K562 (cell line): ENCODE measurements around the gene TAF12. TPM values are rescaled to one million over a fixed set of nuclear protein-coding genes. Genes with fewer than 3 reads are reported as not detected.

ENCODE experiments used
- CHD7 ChIP-seq: fragments of 200-600 bp; sonication (generic); IDR thresholded peaks from one replicate; pipeline ENCODE4 v1.6.1; 2012; ENCODE audit warnings: mild to moderate bottlenecking, low read depth, low read length, inconsistent platforms
- FUS ChIP-seq: fragments of 200-400 bp; formaldehyde crosslinking; optimal IDR thresholded peaks from 2 replicates; pipeline ENCODE3; 2017; ENCODE audit warnings: low read depth, low read length
- IFI16 ChIP-seq: fragments of 250-450 bp; sonication (Bioruptor Pico); IDR thresholded peaks from 2 replicates; pipeline ENCODE4 v2.1.2; 2022; ENCODE audit warnings: mild to moderate bottlenecking, inconsistent platforms
- NR3C1 ChIP-seq: sonication (generic); formaldehyde crosslinking; IDR thresholded peaks from 2 replicates; pipeline ENCODE4 v1.8.1; 2022; ENCODE audit warnings: missing genetic modification reagents
- PML ChIP-seq: IDR thresholded peaks from 2 replicates; pipeline ENCODE4 v1.6.1; 2012; ENCODE audit warnings: low read length, inconsistent platforms
- POLR2AphosphoS2 ChIP-seq: IDR thresholded peaks from 2 replicates; pipeline ENCODE4 v1.6.1; 2012; ENCODE audit warnings: low read length, improper control_type of control experiment
- POLR2B ChIP-seq: fragments of 450-650 bp; IDR thresholded peaks from 2 replicates; pipeline ENCODE4 v1.6.1; 2018; ENCODE audit warnings: low read depth; ENCODE audit not compliant: partially characterized antibody
- RNF2 ChIP-seq: sonication (generic); IDR thresholded peaks from 2 replicates; pipeline ENCODE4 v1.6.1; 2016
- SP1 ChIP-seq: sonication (generic); formaldehyde crosslinking; IDR thresholded peaks from 2 replicates; pipeline ENCODE4 v1.8.1; 2022; ENCODE audit warnings: mild to moderate bottlenecking, missing genetic modification reagents
- USF1 ChIP-seq: sonication (generic); formaldehyde crosslinking; IDR thresholded peaks from 2 replicates; pipeline ENCODE4 v1.9.0; 2022; ENCODE audit warnings: mild to moderate bottlenecking, missing genetic modification reagents
- ZBED1 ChIP-seq: IDR thresholded peaks from 2 replicates; pipeline ENCODE4 v1.6.1; 2014
- ZNF41 ChIP-seq: fragments of 250-450 bp; sonication (Bioruptor Pico); conservative IDR thresholded peaks from 2 replicates; pipeline ENCODE4 v1.4.0; 2020; ENCODE audit warnings: mild to moderate bottlenecking
- polyA plus RNA-seq, 8 experiments: library from polyadenylated mRNA; depleted of rRNA in 4 of 8; stranded (reverse) in 5 of 8; unstranded in 3 of 8; fragments of >200 nt; fragmentation: Nextera tagmentation in 2 of 8; fragmentation: Illumina TruSeq in 1 of 8; extraction: Ambion mirVana in 2 of 8; extraction: Trizol in 1 of 8; gene quantifications; 2 replicates each; pipeline versions ENCODE4 v1.2.1 to v1.2.3, GENCODE V29; 2011 to 2014; ENCODE audit warnings: inconsistent platforms in 1 of 8, missing spikeins in 1 of 8
- total RNA-seq, 7 experiments: library from RNA; depleted of rRNA in 6 of 7; stranded (reverse); fragments of >200 nt in 6 of 7; fragmentation: Illumina TruSeq in 2 of 7; extraction: Trizol in 2 of 7; gene quantifications; 2 replicates each; pipeline versions ENCODE4 v1.2.1 to v1.2.3, GENCODE V29; 2011 to 2021; ENCODE audit warnings: low replicate concordance in 1 of 7
- TF ChIP-seq, protein P1 (sequence below): fragments of 450-650 bp; formaldehyde crosslinking; IDR thresholded peaks from 2 replicates; pipeline ENCODE4 v1.4.0; 2020; ENCODE audit warnings: mild to moderate bottlenecking, moderate library complexity
- TF ChIP-seq, protein P2 (sequence below): sonication (generic); formaldehyde crosslinking; IDR thresholded peaks from 2 replicates; pipeline ENCODE4 v1.8.0; 2022; ENCODE audit warnings: mild to moderate bottlenecking, missing genetic modification reagents

TAF12 gene
- total and polyA plus RNA-seq, 9 of the 15 experiments (the other 6 are each of a cell fraction or from before 2014, with no cell fraction given): 31.6 to 89.0 (median 50.5) TPM

DNA sequence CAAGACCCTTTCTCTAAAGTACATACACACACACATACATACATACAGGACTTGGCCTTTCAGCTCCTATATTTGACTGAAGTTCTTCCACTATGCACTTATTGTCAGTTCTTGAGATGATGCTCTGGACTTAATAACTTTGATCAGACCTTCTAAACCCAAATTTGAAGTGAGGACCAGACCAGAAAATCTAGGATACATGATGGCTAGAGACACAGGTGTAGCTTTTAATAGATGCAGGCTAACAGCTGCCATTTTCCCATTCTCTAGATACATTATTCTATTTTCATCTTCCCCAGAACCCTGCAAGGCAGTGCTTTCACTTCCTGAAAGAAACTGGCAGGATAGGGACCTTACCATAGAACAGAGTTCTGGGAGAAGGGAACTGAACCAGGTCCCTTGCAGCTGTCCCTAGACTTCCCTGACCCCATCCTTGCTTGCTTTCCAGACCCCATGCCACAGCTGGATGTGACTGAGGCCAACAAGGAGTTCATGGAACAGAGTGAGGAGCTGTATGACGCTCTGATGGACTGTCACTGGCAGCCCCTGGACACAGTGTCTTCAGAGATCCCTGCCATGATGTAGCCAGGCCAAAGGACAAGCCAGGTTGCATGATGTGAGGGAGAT lies 65.7 kb downstream of the TAF12 start (continued):
- peak; percentile 24; the same call in 1 of the 2 replicates for TF ChIP-seq RNF2
- TF ChIP-seq FUS: peak; percentile 29
- peak; percentile 36 for TF ChIP-seq POLR2B
- TF ChIP-seq CHD7: peak; percentile 74
- TF ChIP-seq, protein P1, sequence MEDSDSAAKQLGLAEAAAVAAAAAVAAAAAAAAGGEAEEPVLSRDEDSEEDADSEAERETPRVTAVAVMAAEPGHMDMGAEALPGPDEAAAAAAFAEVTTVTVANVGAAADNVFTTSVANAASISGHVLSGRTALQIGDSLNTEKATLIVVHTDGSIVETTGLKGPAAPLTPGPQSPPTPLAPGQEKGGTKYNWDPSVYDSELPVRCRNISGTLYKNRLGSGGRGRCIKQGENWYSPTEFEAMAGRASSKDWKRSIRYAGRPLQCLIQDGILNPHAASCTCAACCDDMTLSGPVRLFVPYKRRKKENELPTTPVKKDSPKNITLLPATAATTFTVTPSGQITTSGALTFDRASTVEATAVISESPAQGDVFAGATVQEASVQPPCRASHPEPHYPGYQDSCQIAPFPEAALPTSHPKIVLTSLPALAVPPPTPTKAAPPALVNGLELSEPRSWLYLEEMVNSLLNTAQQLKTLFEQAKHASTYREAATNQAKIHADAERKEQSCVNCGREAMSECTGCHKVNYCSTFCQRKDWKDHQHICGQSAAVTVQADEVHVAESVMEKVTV (CRISPR knock-in tag): no peak
- TF ChIP-seq ZBED1: peak; percentile 51; the same call in 1 of the 2 replicates
- no peak for TF ChIP-seq NR3C1 (CRISPR knock-in tag)
- TF ChIP-seq, protein P2, sequence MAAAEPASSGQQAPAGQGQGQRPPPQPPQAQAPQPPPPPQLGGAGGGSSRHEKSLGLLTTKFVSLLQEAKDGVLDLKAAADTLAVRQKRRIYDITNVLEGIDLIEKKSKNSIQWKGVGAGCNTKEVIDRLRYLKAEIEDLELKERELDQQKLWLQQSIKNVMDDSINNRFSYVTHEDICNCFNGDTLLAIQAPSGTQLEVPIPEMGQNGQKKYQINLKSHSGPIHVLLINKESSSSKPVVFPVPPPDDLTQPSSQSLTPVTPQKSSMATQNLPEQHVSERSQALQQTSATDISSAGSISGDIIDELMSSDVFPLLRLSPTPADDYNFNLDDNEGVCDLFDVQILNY: no peak
- TF ChIP-seq USF1 (CRISPR knock-in tag): no peak
- TF ChIP-seq ZNF41 (CRISPR knock-in tag): no peak
- TF ChIP-seq SP1 (CRISPR knock-in tag): 0 out of 2 replicates have a peak, but pooled peaks have one; percentile 18
- peak; percentile 93; the same call in 1 of the 2 replicates for TF ChIP-seq POLR2AphosphoS2
- no peak for TF ChIP-seq IFI16 (CRISPR knock-in tag)
- peak; percentile 55; the same call in 1 of the 2 replicates for TF ChIP-seq PML
- TF ChIP-seq, all 486 proteins: peak for 17
